ENCODE data around the gene MYH10.

Gene MYH10

DNA sequence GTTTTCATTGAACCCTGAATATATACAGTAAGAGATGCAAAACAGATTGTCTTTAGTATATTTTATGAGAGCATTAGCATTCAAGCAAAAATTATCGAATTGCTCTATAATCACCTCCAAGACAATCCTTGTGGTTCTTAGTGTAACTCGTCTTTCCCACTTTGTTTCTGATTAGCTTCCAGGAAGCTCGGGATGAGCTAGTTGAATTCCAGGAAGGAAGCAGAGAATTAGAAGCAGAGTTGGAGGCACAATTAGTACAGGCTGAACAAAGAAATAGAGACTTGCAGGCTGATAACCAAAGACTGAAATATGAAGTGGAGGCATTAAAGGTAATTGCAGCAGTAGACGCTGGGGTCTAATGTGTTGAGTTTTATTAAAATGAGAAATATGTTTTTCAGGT is 185.0 kb downstream of the MYH10 start:
- Histone ChIP-seq H3K27me3 (ENCODE audit: control insufficient read depth in 2 of 2, insufficient read depth in 2 of 2, low read length in 2 of 2) (no peaks in the 10 kb centered on the region), H3K9ac (ENCODE audit: low read depth in 1 of 2, low read length in 2 of 2) (no peak overlapping the region), H3K27ac (ENCODE audit: low read depth in 2 of 2, low read length in 2 of 2) (no peak overlapping the region), H3K9me3 (ENCODE audit: control insufficient read depth in 2 of 2, low read length in 2 of 2) (no peaks in the 10 kb centered on the region), H3K4me1 (ENCODE audit: control insufficient read depth in 2 of 2, insufficient read depth in 2 of 2, low read length in 2 of 2) (no peaks in the 10 kb centered on the region), H3K4me3 (ENCODE audit: low read length in 2 of 2) (no peak overlapping the region), H3K36me3 (ENCODE audit: control insufficient read depth in 2 of 2, insufficient read depth in 2 of 2, low read length in 2 of 2) (peaks cover 32 to 41% of the 10 kb centered on the region in 2 donors)

DNA sequence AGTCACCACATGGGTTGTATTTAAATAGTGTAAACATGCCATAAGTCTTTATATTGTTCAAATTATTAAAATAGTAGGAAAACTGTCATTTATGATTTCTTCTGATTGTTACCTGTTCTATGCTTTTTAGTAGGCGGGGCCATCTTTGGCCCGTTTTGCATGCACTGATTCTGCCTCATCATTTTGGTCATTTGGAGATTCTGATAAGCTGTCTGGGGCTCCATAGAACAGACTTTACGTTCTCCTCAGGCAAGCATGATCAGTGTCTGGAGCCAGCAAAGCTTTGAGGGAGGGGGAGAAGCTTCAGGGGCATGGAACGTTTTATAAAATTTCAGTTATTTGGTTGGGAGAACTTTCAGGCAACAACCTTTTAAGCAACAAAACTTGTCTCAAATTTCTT is 186.0 kb downstream of the MYH10 start:
- no peaks in the 10 kb centered on the region for H3K27me3 ChIP-seq (ENCODE audit: control insufficient read depth in 2 of 2, insufficient read depth in 2 of 2, low read length in 2 of 2)
- peaks cover 34 to 38% of the 10 kb centered on the region in 2 donors for H3K36me3 ChIP-seq (ENCODE audit: control insufficient read depth in 2 of 2, insufficient read depth in 2 of 2, low read length in 2 of 2)
- no peak overlapping the region for H3K27ac ChIP-seq (ENCODE audit: low read depth in 2 of 2, low read length in 2 of 2)
- H3K4me1 ChIP-seq (ENCODE audit: control insufficient read depth in 2 of 2, insufficient read depth in 2 of 2, low read length in 2 of 2), result no peaks in the 10 kb centered on the region
- no peaks in the 10 kb centered on the region for H3K9me3 ChIP-seq (ENCODE audit: control insufficient read depth in 2 of 2, low read length in 2 of 2)
- H3K9ac ChIP-seq (ENCODE audit: low read depth in 1 of 2, low read length in 2 of 2), result no peak overlapping the region
- no peak overlapping the region for H3K4me3 ChIP-seq (ENCODE audit: low read length in 2 of 2)

DNA sequence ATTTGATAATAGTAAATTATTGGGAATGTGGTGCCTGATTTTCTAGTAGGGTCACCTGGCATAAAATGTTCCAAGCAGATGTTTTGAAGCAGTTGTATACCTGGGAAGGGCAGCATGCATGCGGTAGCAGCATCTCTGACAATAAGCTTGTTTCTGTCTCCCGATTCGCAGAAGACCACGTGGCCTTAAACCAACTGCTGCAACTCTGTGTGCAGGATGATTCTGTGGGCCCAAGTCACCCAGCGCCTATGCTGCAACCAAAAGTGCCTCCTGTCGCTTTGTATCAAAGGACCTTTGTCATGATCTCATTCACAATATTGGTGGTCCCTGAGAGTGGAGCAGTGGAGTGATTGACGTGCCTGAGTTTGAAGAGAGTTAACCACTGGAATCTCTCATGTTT is 186.8 kb downstream of the MYH10 start:
- H3K4me1 ChIP-seq (ENCODE audit: control insufficient read depth in 2 of 2, insufficient read depth in 2 of 2, low read length in 2 of 2), result no peaks in the 10 kb centered on the region
- no peak overlapping the region for H3K4me3 ChIP-seq (ENCODE audit: low read length in 2 of 2)
- no peaks in the 10 kb centered on the region for H3K9me3 ChIP-seq (ENCODE audit: control insufficient read depth in 2 of 2, low read length in 2 of 2)
- no peaks in the 10 kb centered on the region for H3K27me3 ChIP-seq (ENCODE audit: control insufficient read depth in 2 of 2, insufficient read depth in 2 of 2, low read length in 2 of 2)
- H3K27ac ChIP-seq (ENCODE audit: low read depth in 2 of 2, low read length in 2 of 2), result no peak overlapping the region
- H3K9ac ChIP-seq (ENCODE audit: low read depth in 1 of 2, low read length in 2 of 2), result no peak overlapping the region
- H3K36me3 ChIP-seq (ENCODE audit: control insufficient read depth in 2 of 2, insufficient read depth in 2 of 2, low read length in 2 of 2), result peaks cover 32 to 33% of the 10 kb centered on the region in 2 donors

DNA sequence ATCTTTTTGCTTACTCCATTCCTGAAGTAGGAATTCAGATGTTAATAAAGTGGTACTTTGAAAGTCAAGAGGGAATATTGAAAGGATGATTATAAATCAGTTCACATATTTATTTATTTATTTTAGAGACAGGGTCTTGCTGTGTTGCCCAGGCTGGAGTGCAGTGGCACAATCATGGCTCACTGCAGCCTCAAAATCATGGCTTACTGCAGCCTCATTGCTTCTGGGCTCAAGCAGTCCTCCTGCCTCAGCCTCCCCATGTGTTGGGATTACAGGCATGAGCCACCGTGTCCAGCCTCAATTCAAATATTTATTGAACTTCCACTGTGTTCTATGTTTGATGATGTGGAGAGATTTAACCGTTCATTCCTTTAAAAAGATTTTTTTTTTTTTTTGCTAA is 188.2 kb downstream of the MYH10 start:
- Histone ChIP-seq H3K9ac (ENCODE audit: low read depth in 1 of 2, low read length in 2 of 2) (no peak overlapping the region), H3K4me1 (ENCODE audit: control insufficient read depth in 2 of 2, insufficient read depth in 2 of 2, low read length in 2 of 2) (peaks cover 3 to 5% of the 10 kb centered on the region in 2 donors), H3K4me3 (ENCODE audit: low read length in 2 of 2) (no peak overlapping the region), H3K27me3 (ENCODE audit: control insufficient read depth in 2 of 2, insufficient read depth in 2 of 2, low read length in 2 of 2) (no peaks in the 10 kb centered on the region), H3K9me3 (ENCODE audit: control insufficient read depth in 2 of 2, low read length in 2 of 2) (no peaks in the 10 kb centered on the region), H3K27ac (ENCODE audit: low read depth in 2 of 2, low read length in 2 of 2) (no peak overlapping the region), H3K36me3 (ENCODE audit: control insufficient read depth in 2 of 2, insufficient read depth in 2 of 2, low read length in 2 of 2) (peaks cover 22 to 25% of the 10 kb centered on the region in 2 donors)

DNA sequence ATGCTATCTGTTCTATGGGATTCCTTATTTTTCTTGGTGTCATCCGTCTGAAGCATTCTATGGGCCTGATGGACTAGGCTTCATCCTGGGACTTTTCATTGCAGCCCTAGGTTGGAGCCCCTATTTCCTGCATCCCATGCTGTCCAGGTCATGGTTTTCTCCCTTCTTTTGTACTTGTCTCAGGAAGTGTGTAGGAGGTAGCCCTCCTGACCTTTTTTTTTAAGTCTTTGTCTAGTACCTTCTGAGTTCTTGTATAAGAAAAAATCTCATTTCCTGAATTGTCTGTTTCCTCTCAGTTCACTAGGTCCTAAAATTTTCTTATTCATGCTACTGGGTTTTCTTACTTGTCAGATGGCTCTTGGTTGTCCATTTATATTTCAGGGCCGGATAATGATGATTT is 188.8 kb downstream of the MYH10 start:
- peaks cover 16 to 23% of the 10 kb centered on the region in 2 donors for H3K36me3 ChIP-seq (ENCODE audit: control insufficient read depth in 2 of 2, insufficient read depth in 2 of 2, low read length in 2 of 2)

DNA sequence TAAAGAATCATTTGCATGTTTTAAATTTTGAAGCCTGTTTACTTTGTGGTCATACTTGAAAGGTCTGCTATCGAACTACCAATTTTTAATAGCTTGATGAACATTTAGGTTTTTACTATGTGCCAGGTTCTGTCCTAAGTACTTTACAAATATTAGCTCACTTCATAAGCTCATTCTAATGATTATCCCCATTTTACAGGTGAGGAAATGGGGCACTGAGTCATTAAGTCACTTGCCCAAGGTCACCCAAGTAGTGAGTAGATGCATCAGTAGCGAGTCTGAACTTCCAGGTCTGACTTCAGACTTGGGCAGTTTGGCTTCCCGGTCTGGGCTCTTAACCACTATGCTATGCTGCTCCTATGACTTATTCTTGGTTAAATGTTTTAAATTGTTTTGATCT is 190.8 kb downstream of the MYH10 start:
- Histone ChIP-seq H3K36me3 (ENCODE audit: control insufficient read depth in 2 of 2, insufficient read depth in 2 of 2, low read length in 2 of 2) (peaks cover 12 to 14% of the 10 kb centered on the region in 2 donors), H3K9me3 (ENCODE audit: control insufficient read depth in 2 of 2, low read length in 2 of 2) (no peaks in the 10 kb centered on the region), H3K27me3 (ENCODE audit: control insufficient read depth in 2 of 2, insufficient read depth in 2 of 2, low read length in 2 of 2) (no peaks in the 10 kb centered on the region), H3K4me3 (ENCODE audit: low read length in 2 of 2) (no peak overlapping the region), H3K9ac (ENCODE audit: low read depth in 1 of 2, low read length in 2 of 2) (no peak overlapping the region), H3K27ac (ENCODE audit: low read depth in 2 of 2, low read length in 2 of 2) (no peak overlapping the region), H3K4me1 (ENCODE audit: control insufficient read depth in 2 of 2, insufficient read depth in 2 of 2, low read length in 2 of 2) (peaks cover 10 to 11% of the 10 kb centered on the region in 2 donors)

More for the DNA sequence above, 188.8 kb downstream of the MYH10 start:
- Histone ChIP-seq H3K27me3 (ENCODE audit: control insufficient read depth in 2 of 2, insufficient read depth in 2 of 2, low read length in 2 of 2) (no peaks in the 10 kb centered on the region), H3K4me1 (ENCODE audit: control insufficient read depth in 2 of 2, insufficient read depth in 2 of 2, low read length in 2 of 2) (peaks cover 8 to 10% of the 10 kb centered on the region in 2 donors), H3K27ac (ENCODE audit: low read depth in 2 of 2, low read length in 2 of 2) (no peak overlapping the region), H3K9me3 (ENCODE audit: control insufficient read depth in 2 of 2, low read length in 2 of 2) (no peaks in the 10 kb centered on the region), H3K4me3 (ENCODE audit: low read length in 2 of 2) (no peak overlapping the region), H3K9ac (ENCODE audit: low read depth in 1 of 2, low read length in 2 of 2) (no peak overlapping the region)

DNA sequence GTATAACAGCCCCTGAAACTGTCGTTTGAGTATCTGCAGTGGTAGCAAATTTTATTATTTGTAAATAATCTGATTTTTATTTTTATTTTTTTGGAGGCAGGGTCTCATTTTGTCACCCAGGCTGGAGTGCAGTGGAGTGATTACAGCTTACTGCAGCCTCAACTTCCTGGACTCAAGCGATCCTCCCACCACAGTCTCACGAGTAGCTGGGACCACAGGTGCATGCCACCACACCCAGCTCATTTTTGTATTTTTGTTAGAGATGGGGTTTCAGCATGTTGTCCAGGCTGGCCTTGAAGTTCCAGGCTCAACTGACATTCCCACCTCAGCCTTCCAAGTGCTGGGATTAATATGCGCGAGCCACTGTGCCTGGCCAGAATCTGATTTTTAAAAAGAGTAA is 192.1 kb downstream of the MYH10 start:
- Histone ChIP-seq H3K9me3 (ENCODE audit: control insufficient read depth in 2 of 2, low read length in 2 of 2) (no peaks in the 10 kb centered on the region), H3K4me3 (ENCODE audit: low read length in 2 of 2) (no peak overlapping the region), H3K36me3 (ENCODE audit: control insufficient read depth in 2 of 2, insufficient read depth in 2 of 2, low read length in 2 of 2) (peaks cover 3 to 4% of the 10 kb centered on the region in 2 donors), H3K27me3 (ENCODE audit: control insufficient read depth in 2 of 2, insufficient read depth in 2 of 2, low read length in 2 of 2) (no peaks in the 10 kb centered on the region), H3K9ac (ENCODE audit: low read depth in 1 of 2, low read length in 2 of 2) (no peak overlapping the region), H3K4me1 (ENCODE audit: control insufficient read depth in 2 of 2, insufficient read depth in 2 of 2, low read length in 2 of 2) (peaks cover 10 to 11% of the 10 kb centered on the region in 2 donors), H3K27ac (ENCODE audit: low read depth in 2 of 2, low read length in 2 of 2) (no peak overlapping the region)

DNA sequence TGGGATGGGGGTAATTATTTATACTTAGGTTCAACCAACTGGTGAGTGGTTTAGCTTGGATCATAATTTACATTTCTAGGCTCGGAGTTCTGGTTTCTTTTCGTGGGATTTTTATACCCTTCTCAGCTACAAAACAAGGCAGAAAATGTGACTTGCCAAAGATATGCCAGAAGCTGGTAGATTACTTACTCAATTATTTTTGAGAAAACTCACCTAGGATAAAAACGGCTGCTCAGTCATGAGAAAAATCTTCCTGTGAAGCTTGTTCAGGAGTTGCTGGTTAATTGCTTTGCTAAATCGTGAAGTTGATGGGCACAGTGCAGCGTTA is 193.7 kb downstream of the MYH10 start:
- Histone ChIP-seq H3K27ac (ENCODE audit: low read depth in 2 of 2, low read length in 2 of 2) (peak overlapping the region; percentile 100), H3K4me1 (ENCODE audit: control insufficient read depth in 2 of 2, insufficient read depth in 2 of 2, low read length in 2 of 2) (peaks cover 10 to 11% of the 10 kb centered on the region in 2 donors), H3K9me3 (ENCODE audit: control insufficient read depth in 2 of 2, low read length in 2 of 2) (no peaks in the 10 kb centered on the region), H3K9ac (ENCODE audit: low read depth in 1 of 2, low read length in 2 of 2) (peak overlapping the region; percentile 97 to 100), H3K36me3 (ENCODE audit: control insufficient read depth in 2 of 2, insufficient read depth in 2 of 2, low read length in 2 of 2) (peaks cover 3 to 4% of the 10 kb centered on the region in 2 donors), H3K27me3 (ENCODE audit: control insufficient read depth in 2 of 2, insufficient read depth in 2 of 2, low read length in 2 of 2) (no peaks in the 10 kb centered on the region), H3K4me3 (ENCODE audit: low read length in 2 of 2) (peak overlapping the region; percentile 96 to 98)

DNA sequence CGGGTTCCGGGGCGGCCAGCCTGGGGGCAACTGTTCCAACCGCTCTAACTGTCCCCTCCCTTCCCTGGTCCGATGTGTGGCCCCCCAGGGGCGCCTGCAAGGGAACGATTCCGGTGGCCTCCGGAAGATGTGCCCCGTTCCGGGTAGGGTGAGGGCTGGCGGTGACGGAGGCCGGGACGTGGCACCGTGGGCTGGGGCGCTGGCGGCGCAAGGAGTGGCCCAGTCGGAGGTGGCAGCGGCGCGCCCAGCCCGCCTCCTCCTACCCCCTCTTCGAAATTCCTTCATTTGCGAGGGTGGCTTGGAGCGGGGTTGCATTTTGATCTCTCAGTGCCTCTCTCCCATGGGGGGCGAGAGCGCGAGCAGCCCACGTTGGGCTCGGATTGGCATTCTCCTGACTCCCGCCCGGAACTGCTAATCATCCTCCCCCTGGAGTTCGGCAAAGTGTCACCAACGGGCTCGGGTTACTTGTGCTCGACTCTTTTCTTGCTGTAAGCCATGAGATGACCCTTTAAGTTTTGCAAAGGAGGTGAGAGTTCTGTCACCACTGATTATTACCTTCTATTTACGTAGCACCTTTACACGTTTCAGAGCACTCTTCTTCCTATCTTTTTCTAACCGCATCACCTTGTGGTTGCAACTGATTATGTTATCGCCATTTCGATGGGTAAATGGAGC is 194.2 kb downstream of the MYH10 start:
- H3K9me3 ChIP-seq (ENCODE audit: control insufficient read depth in 2 of 2, low read length in 2 of 2), result no peaks in the 10 kb centered on the region
- peak overlapping the region; percentile 97 to 100 for H3K9ac ChIP-seq (ENCODE audit: low read depth in 1 of 2, low read length in 2 of 2)
- peaks cover 3 to 4% of the 10 kb centered on the region in 2 donors for H3K36me3 ChIP-seq (ENCODE audit: control insufficient read depth in 2 of 2, insufficient read depth in 2 of 2, low read length in 2 of 2)
- H3K27me3 ChIP-seq (ENCODE audit: control insufficient read depth in 2 of 2, insufficient read depth in 2 of 2, low read length in 2 of 2), result no peaks in the 10 kb centered on the region
- H3K4me3 ChIP-seq (ENCODE audit: low read length in 2 of 2), result peak overlapping the region; percentile 96 to 98
- peak overlapping the region; percentile 100 for H3K27ac ChIP-seq (ENCODE audit: low read depth in 2 of 2, low read length in 2 of 2)
- H3K4me1 ChIP-seq (ENCODE audit: control insufficient read depth in 2 of 2, insufficient read depth in 2 of 2, low read length in 2 of 2), result peaks cover 10 to 11% of the 10 kb centered on the region in 2 donors

DNA sequence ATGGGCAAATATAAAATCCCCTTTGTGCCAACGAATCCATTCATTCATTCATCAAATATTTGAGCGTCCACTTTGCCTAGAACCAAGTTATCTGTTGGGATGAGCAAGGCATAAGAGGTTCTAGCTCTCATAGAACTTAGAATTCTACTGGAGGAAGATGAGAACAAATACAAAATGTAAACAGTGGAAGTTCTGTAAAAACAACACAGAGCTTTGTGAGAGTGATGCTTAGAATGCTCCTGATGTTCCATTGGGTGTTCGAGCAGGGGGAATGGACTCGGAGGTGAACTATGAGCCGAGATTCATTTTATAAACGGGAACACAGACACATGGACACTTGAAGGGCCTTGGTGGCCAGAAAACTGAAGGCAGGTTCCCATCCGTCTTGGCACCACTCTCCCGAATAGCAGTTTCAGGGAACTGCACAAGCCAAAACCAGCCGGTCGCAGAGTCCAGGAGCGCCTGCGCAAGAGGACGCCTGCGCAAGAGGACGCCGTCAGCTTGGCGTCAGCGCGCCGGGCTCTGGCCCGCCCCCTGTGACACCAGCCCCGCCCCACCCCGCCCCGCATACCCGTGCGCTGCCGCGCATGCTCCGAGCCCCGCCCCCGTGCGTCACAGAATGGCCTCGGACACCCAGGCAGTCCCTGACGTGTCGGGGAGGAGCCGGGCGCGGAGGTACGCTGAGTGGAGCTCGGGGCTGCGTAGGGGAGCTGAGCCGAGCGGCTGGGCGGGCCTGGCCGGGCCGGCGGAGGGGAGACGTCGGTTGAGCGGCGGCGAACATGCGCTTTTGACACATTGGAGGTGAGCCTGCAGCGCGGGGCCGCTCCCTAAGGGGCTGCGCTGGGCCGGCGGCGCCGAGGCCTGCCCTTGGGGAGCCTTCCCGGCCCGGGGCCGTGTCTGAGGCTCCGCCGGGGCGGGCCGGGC is 195.0 kb downstream of the MYH10 start, which contains the start of gene NDEL1:
Gene NDEL1 (plus strand): TSS at position 640 of the 924 bp plus-strand sequence. CDS start 8,388 bp downstream, outside the sequence.
- Histone ChIP-seq H3K4me1 (ENCODE audit: control insufficient read depth in 2 of 2, insufficient read depth in 2 of 2, low read length in 2 of 2) (peaks cover 10 to 11% of the 10 kb centered on the region in 2 donors), H3K27ac (ENCODE audit: low read depth in 2 of 2, low read length in 2 of 2) (peak within 1 kb of the TSS; percentile 100), H3K36me3 (ENCODE audit: control insufficient read depth in 2 of 2, insufficient read depth in 2 of 2, low read length in 2 of 2) (peaks cover 1 to 4% of the 10 kb centered on the region in 2 donors)

More for the DNA sequence above, 195.0 kb downstream of the MYH10 start, which contains the start of gene NDEL1:
- Histone ChIP-seq H3K27me3 (ENCODE audit: control insufficient read depth in 2 of 2, insufficient read depth in 2 of 2, low read length in 2 of 2) (no peaks in the 10 kb centered on the region), H3K4me3 (ENCODE audit: low read length in 2 of 2) (peak within 1 kb of the TSS; percentile 96 to 98), H3K9me3 (ENCODE audit: control insufficient read depth in 2 of 2, low read length in 2 of 2) (no peaks in the 10 kb centered on the region), H3K9ac (ENCODE audit: low read depth in 1 of 2, low read length in 2 of 2) (peak within 1 kb of the TSS; percentile 97 to 100)

Data from mucosa of rectum (tissue), 2 donors.